GOT3 (cell line): ENCODE results near the gene TRABD2B.

Experiments
- DNase-seq: peaks from one replicate; lab custom pipeline; 2025; ENCODE audit warnings: mixed read lengths; lab: John Stamatoyannopoulos, UW

The TRABD2B gene

DNA sequence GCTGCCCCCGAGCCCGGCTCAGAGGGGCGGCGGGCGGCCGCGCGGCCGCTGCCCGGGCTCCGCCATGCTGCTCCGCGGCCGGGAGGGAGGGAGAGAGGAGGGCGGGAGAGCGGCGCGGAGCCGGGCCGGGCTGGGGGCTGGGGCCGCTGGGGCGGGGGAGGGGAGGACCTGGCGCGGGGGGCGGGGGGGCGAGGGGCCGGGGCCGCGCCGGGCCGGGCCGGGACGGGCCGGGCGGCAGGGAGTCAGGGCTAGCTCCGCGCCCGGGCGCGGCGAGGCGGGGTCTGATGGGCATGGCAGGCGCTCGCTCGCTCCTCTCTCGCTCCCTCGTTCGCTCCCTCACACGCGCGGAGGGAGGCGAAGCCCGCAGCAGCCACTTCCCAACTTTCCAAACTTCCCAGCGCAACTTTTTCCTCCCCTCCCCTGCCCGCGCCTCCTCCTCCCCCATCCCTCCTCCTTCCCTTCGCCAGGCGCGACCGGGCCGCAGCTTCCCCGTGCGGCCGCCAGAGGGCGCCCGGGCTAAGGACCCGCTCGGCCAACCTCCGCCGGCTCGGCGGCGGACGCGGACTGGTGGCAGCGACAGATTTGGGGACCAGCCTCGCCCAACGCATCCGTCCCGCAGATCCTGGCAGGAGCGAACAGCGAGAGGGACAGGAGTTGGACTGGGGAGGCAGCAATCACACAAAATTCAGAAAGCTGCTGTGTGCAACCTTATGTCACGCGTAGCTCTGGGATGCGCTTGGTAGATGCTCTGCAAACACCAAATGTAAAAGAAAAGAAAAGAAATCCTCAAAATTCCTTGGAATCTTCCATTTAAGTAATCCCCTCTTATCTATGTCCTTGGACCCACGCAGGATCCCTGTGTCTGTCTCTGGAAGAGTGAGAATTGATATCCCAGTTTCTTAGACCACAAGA lies at the start of gene TRABD2B:
Gene TRABD2B, minus strand, starts transcription at position 97 of the 912 bp plus-strand sequence.
- DNase-seq, result peak; percentile 53

- no peak for DNase-seq
Measured at GRCh38 chr1:48044311-48044710, 47.1 kb upstream of the TRABD2B start.

DNA sequence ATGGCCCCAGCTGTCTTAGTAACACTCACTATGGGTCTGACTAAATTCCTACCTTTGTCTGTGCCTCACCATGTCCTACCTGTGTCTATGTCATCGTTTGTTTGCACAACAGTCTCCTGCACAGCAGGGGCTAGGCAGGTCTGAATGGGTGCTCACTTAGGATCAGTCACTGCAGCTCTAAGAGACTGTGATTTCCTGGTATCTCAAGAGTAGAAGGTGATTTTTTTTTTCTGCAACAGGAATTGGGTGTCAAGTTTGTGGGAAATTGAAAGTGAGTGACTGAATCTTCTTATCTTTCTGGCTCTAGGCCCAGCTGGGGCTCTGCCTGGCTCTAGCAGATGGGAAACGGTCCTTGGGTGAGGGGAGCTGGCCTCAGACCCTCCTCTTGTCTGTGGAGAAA lies 46.4 kb upstream of the TRABD2B start:
- no peak for DNase-seq

- DNase-seq, result no peak
Measured at GRCh38 chr1:48040154-48040553, 43.0 kb upstream of the TRABD2B start.

DNA sequence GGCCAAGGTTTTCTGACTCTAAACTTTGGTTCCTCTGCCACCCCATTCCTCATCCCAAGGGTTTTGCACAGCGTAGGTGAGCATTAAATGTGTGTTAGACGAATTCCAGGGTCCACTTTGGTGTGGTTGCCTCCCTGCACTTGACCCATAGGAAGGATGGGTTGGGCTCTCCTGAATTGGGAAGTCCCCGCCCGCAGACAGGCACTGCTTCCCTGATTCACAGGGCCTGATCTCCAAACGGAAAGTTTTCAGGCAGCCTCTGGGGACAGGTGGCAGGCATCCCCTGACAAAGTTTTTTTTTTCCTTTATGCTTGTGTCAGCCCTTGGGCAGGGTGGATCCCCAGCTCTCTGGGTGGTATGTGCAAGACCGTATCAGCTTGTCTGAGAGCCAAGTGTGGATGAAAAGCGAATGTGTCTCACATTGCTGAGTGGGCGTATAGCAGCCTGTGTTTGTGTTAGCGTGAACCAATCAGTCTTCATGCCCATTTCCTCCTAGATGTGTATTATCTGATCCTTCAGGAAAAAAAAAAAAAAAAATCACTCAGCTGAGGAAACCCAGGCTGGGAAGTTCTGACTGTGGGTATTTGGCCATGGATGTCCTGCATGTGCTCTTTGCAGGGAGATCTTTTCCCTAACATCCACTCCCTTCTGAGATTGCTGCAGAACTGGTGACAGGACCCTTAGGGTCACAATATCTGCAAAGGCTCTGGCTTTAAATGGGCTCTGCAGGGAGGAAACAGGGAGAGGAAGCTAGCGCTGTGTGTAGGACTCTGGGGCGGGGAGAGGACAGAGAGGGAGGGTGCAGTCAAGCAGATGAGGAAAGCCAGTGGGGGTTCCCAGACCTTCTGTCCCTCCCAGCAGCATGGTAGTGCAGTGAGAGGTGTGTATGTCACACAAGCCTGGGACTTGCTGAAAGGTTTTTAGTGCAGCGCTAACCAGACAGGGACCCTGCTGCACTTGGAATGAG lies 42.2 kb upstream of the TRABD2B start:
- DNase-seq, result no peak

GRCh38 chr1:48038270-48038767 lies 41.1 kb upstream of the TRABD2B start:
- DNase-seq, result no peak

GRCh38 chr1:48036710-48037355 lies 39.6 kb upstream of the TRABD2B start:
- no peak for DNase-seq

DNA sequence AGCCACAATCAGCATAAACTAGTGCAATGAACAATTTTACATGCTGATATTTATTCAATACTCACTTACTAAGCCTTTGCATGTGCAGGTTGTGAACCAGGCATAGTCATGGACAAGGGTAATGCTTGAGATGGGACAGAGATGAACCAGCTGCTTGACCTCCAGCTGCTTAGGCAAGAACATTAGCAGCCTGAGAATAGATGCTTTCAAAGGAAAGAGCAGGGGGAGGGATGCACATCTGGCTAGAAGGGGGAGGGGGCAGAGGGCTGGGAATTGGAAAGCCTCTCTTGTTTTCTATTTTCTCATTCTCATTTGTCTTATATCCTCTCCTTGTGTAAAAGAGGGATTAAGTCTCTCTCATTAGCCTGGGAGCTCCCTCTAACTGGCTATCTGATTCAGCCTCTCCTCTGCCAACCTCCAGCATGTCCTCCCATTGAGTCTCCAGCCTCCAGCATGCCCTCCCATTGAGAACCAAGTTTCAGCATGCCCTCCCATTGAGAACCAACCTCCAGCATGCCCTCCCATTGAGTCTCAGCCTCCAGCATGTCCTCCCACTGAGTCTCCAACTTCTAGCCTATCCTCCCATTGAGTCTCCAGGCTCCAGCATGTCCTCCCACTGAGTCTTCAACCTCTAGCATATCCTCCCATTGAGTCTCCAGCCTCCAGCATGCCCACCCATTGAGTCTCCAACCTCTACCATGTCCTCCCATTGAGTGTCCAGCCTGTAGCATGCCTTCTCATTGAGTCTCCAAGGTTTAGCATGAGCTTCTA lies 38.4 kb upstream of the TRABD2B start:
- no peak for DNase-seq

- no peak for DNase-seq
Measured at GRCh38 chr1:48033495-48034045, 36.4 kb upstream of the TRABD2B start.

- no peak for DNase-seq
Measured at GRCh38 chr1:48031676-48032075, 34.5 kb upstream of the TRABD2B start.

DNA sequence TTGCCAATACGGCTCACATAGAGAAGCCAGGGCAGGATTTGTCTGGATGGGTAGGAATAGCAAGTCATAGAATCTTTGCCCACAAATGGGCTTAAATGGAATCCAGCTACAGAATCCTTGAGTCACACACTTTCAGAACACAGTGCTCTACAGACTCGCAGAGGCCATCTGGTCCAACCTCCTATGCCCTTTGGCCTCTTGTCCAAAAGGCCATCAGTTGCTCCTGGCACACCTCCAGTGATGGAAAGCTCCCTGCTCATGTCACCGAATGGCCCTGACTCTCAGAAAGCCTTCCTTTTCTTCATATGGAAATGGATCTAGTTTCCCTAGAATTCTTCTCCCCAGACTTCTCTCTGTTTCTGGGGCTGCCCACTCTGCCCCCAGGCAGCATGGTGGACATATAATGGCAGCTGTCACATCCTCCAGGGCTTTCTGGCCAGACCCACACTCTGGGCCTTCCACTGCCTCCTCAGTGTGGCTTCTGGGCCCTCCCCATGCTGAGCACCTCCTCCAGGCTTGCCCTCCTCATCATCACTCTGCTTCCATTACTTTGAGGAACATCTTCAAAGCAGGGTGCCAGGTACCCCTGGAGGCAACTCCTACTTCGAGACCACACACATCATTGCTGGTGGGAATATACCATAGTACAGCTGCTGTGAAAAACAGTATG lies 33.6 kb upstream of the TRABD2B start:
- DNase-seq, result no peak

- no peak for DNase-seq
Measured at GRCh38 chr1:48030211-48030610, 33.0 kb upstream of the TRABD2B start.

GRCh38 chr1:48028218-48029069 lies 31.3 kb upstream of the TRABD2B start:
- no peak for DNase-seq

DNA sequence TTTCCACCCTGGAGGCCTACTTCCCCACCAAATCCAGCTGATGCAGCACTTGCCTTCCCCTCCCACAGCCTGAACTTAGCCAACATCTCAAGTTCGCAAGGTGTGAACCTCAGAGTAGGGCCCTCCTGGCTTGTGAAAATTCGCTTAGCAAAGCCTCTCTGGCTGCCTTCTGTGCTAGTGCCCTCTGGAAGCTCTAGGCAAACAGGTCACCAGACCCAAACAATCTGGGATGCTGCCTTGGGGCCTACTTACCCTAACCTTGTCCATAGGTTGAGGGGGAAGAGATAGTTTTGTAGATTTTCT lies 30.3 kb upstream of the TRABD2B start:
- no peak for DNase-seq

- no peak for DNase-seq
Measured at GRCh38 chr1:48026701-48027532, 29.7 kb upstream of the TRABD2B start.

- no peak for DNase-seq
Measured at GRCh38 chr1:48026275-48026674, 29.1 kb upstream of the TRABD2B start.

- DNase-seq, result no peak
Measured at GRCh38 chr1:48025076-48025475, 27.9 kb upstream of the TRABD2B start.

DNA sequence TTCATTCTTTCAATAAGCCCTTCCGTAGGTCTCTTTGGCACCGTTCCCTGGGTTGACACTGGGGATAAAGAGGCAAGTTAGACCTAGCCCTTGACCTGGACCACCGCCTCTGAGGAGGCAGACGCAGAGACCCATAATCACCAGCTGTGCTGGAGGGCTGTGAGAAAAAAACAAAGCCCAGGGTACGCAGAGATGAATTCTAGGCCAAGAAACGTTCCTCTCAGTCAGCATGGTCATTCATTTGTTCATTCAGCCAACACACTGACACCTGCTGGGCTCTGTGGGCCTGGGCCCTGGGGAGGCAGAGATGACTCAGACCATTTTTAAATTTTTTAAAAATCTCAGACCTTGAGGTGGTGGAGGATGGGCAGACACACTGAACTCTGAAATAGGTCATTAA lies 26.3 kb upstream of the TRABD2B start:
- DNase-seq, result no peak

DNA sequence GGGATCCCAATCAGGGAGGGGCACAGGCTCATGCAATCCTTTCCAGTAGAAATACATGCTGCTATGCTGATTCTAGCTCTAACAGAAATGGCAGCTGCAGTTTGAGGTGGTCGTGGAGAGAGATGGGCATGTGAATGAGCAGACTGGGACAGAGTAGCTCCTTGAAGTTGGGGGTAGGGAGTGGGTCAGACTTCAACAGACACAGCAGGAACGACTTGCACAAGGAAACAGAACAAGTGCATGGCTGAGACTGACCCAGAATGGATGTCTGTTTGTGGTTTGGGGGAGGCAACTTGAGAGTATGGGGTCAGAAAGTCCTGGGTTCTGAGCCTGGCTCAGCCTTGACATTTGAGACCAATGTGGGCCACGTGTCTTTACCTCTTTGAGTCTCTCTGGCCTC lies 25.1 kb upstream of the TRABD2B start:
- DNase-seq, result no peak
